HepG2 (cell line): ENCODE data around the gene NUBP2. TPM values are rescaled to one million over a fixed set of nuclear protein-coding genes. Genes with fewer than 3 reads are reported as not detected.

ENCODE experiments used
- ATAC-seq: fragments of 200-7000 bp; cut with Tn5 transposase; 3 replicates; pipeline ENCODE4 v1.9.1; 2020; ENCODE audit warnings: mild to moderate bottlenecking, moderate library complexity
- BruUV-seq: library from RNA; stranded (reverse); fragments of 400-500 nt; replicated peaks from 2 replicates; lab custom pipeline; 2021; lab: Mats Ljungman, UMichigan
- CTCF ChIA-PET: fragments of 300-600 bp; formaldehyde crosslinking; extraction: SDS; loops from one replicate; lab custom pipeline; 2021; ENCODE audit warnings: low total read pairs, inconsistent platforms, low intra/inter-chr PET ratio; lab: Yijun Ruan, JAX
- POLR2A ChIA-PET: fragments of 350-600 bp; sonication (Branson Sonifier 250); formaldehyde crosslinking; loops from one replicate; lab custom pipeline; 2020; ENCODE audit warnings: antibody characterized with exemption, inconsistent platforms; lab: Yijun Ruan, JAX
- DNase-seq: peaks from one replicate; pipeline ENCODE4 v3.0.0-alpha.2; 2015; ENCODE audit warnings: low spot score
- FAIRE-seq: peaks from 3 replicates; lab custom pipeline; 2011; peaks lifted over from hg19 to GRCh38; lab: Jason Lieb, UNC
- H2AFZ ChIP-seq: one replicate; pipeline ENCODE4 v1.6.1; 2011; ENCODE audit warnings: low read length, inconsistent platforms
- H3K27ac ChIP-seq: fragments of 300-600 bp; 3 replicates; pipeline ENCODE4 v1.8.0; 2011; ENCODE audit warnings: mixed run types, mild to moderate bottlenecking, mixed read lengths, low read length, inconsistent platforms; ENCODE audit not compliant: insufficient read depth; ENCODE audit errors: extremely low read length
- H3K27me3 ChIP-seq, 2 experiments: fragments of 200-600 bp in 1 of 2; 2 replicates in 1 of 2; 3 replicates in 1 of 2; pipeline versions ENCODE4 v1.6.0 to v1.8.0; 2011; ENCODE audit warnings: low read length in 2 of 2, mild to moderate bottlenecking in 2 of 2, moderate library complexity in 2 of 2, inconsistent platforms in 1 of 2; ENCODE audit not compliant: insufficient read depth in 2 of 2, control insufficient read depth in 1 of 2
- H3K36me3 ChIP-seq, 2 experiments: fragments of 200-600 bp in 1 of 2; replicated peaks in 1 of 2; 2 replicates in 1 of 2; 3 replicates in 1 of 2; pipeline versions ENCODE4 v1.5.1 to v1.8.0; 2011; ENCODE audit warnings: low read length in 2 of 2, inconsistent platforms in 1 of 2; ENCODE audit not compliant: insufficient read depth in 2 of 2, control insufficient read depth in 1 of 2
- H3K4me1 ChIP-seq: 2 replicates; pipeline ENCODE4 v1.5.1; 2012; ENCODE audit warnings: low read length, inconsistent platforms; ENCODE audit not compliant: insufficient read depth
- H3K4me2 ChIP-seq: 2 replicates; pipeline ENCODE4 v1.6.0; 2011; ENCODE audit warnings: low read depth, low read length, inconsistent platforms
- H3K4me3 ChIP-seq, 3 experiments: fragments of 200-600 bp in 1 of 3; sonication (generic), shearing (Covaris generic) in 1 of 3; replicated peaks in 1 of 3; 2 replicates each; pipeline ENCODE4 v1.5.1; 2011 to 2016; ENCODE audit warnings: low read length in 3 of 3, inconsistent platforms in 2 of 3, low read depth in 2 of 3, mild to moderate bottlenecking in 2 of 3, control low read depth in 1 of 3, mixed read lengths in 1 of 3; ENCODE audit not compliant: insufficient read depth in 1 of 3
- H3K79me2 ChIP-seq: one replicate; pipeline ENCODE4 v1.6.1; 2011; ENCODE audit warnings: low read length, inconsistent platforms; ENCODE audit not compliant: insufficient read depth
- H3K9ac ChIP-seq: 2 replicates; pipeline ENCODE4 v1.6.0; 2011; ENCODE audit warnings: mild to moderate bottlenecking, low read depth, low read length, inconsistent platforms; ENCODE audit not compliant: insufficient read depth
- H3K9me3 ChIP-seq: 2 replicates; pipeline ENCODE4 v1.5.1; 2012; ENCODE audit warnings: mild to moderate bottlenecking, low read length
- H4K20me1 ChIP-seq: 2 replicates; pipeline ENCODE4 v1.6.0; 2011; ENCODE audit warnings: inconsistent platforms, mild to moderate bottlenecking, low read length, moderate library complexity; ENCODE audit not compliant: insufficient read depth
- CEBPG ChIP-seq: IDR thresholded peaks from 2 replicates; pipeline ENCODE4 v1.6.1; 2016
- CENPX ChIP-seq: sonication (generic); formaldehyde crosslinking; IDR thresholded peaks from 2 replicates; pipeline ENCODE4 v1.9.0; 2021; ENCODE audit warnings: mild to moderate bottlenecking, missing genetic modification reagents, moderate library complexity
- ETV6 ChIP-seq: sonication (generic); formaldehyde crosslinking; conservative IDR thresholded peaks from 2 replicates; pipeline ENCODE4 v1.4.0; 2020; ENCODE audit warnings: missing genetic modification reagents
- GMEB2 ChIP-seq: IDR thresholded peaks from 2 replicates; pipeline ENCODE4 v1.6.1; 2016; ENCODE audit warnings: missing biosample characterization, missing genetic modification reagents, low read depth
- NR2F2 ChIP-seq: IDR thresholded peaks from 2 replicates; pipeline ENCODE4 v1.6.1; 2012; ENCODE audit warnings: low read depth, inconsistent platforms, borderline replicate concordance
- SIX1 ChIP-seq: sonication (generic); formaldehyde crosslinking; IDR thresholded peaks from 2 replicates; pipeline ENCODE4 v1.4.0; 2020; ENCODE audit warnings: missing genetic modification reagents, borderline replicate concordance
- THAP8 ChIP-seq: sonication (generic); formaldehyde crosslinking; IDR thresholded peaks from 2 replicates; pipeline ENCODE4 v1.5.1; 2020; ENCODE audit warnings: missing genetic modification reagents, mild to moderate bottlenecking, borderline replicate concordance
- TMF1 ChIP-seq: sonication (generic); formaldehyde crosslinking; IDR thresholded peaks from 2 replicates; pipeline ENCODE4 v1.8.1; 2022; ENCODE audit warnings: low read depth, missing genetic modification reagents
- TOPORS ChIP-seq: sonication (generic); formaldehyde crosslinking; IDR thresholded peaks from 2 replicates; pipeline ENCODE4 v1.8.0; 2023; ENCODE audit warnings: mild to moderate bottlenecking, missing genetic modification reagents
- ZBTB38 ChIP-seq: sonication (generic); formaldehyde crosslinking; IDR thresholded peaks from 2 replicates; pipeline ENCODE4 v1.5.1; 2020; ENCODE audit warnings: mild to moderate bottlenecking, missing genetic modification reagents
- ZBTB8A ChIP-seq: sonication (generic); formaldehyde crosslinking; IDR thresholded peaks from 2 replicates; pipeline ENCODE4 v1.4.0; 2020; ENCODE audit warnings: mild to moderate bottlenecking, low read depth, missing genetic modification reagents, borderline replicate concordance
- ZGPAT ChIP-seq: IDR thresholded peaks from 2 replicates; pipeline ENCODE4 v1.6.1; 2016; ENCODE audit warnings: mild to moderate bottlenecking
- WGBS: methylation state at CpG from one replicate; pipeline ENCODE4 v1.1.6; 2017; ENCODE audit warnings: low lambda C conversion rate; 5-methylcytosine and 5-hydroxymethylcytosine counted together
- in situ Hi-C: cut with HindIII; loops from 2 replicates; pipeline ENCODE4 v1.10.0; 2017; ENCODE audit warnings: low pct_unique_long_range_greater_than_20kb; ENCODE audit not compliant: extremely low pct_ligation_motif_present
- intact Hi-C: fragments of 100-400 bp; cut with micrococcal nuclease; formaldehyde crosslinking; loops from one replicate; pipeline ENCODE4 v1.10.0; 2022; ENCODE audit not compliant: unreplicated experiment
- polyA plus RNA-seq, 8 experiments: library from polyadenylated mRNA; depleted of rRNA in 3 of 8; stranded (reverse) in 7 of 8; unstranded in 1 of 8; fragments of >200 nt; fragmentation: Illumina TruSeq in 4 of 8; extraction: Trizol in 4 of 8; gene quantifications; 2 replicates each; pipeline versions ENCODE4 v1.2.1 to v1.2.3, GENCODE V29; 2011 to 2016; ENCODE audit warnings: low read depth in 4 of 8, missing spikeins in 1 of 8, mixed read lengths in 1 of 8; ENCODE audit not compliant: insufficient read depth in 1 of 8
- total RNA-seq, 5 experiments: library from RNA; depleted of rRNA; stranded (reverse); fragments of >200 nt; fragmentation: Illumina TruSeq; extraction: Trizol; gene quantifications; 2 replicates each; pipeline ENCODE4 v1.2.3, GENCODE V29; 2016; ENCODE audit warnings: low read depth in 1 of 5

The NUBP2 gene
- total and polyA plus RNA-seq, 2 of the 13 experiments (the other 11 are each of a cell fraction or from before 2014, with no cell fraction given) = 25.7 to 61.5 TPM

GRCh38 chr16:1764971-1765370, 17.8 kb upstream of the NUBP2 start:
- POLR2A ChIA-PET = no interaction called here
- no peak for TF ChIP-seq TOPORS (CRISPR knock-in tag)
- TF ChIP-seq ZGPAT = no peak
- TF ChIP-seq CENPX (CRISPR knock-in tag) = no peak
- TF ChIP-seq ETV6 (CRISPR knock-in tag) = no peak
- TF ChIP-seq TMF1 (CRISPR knock-in tag) = no peak
- no peak for TF ChIP-seq CEBPG
- no peak for TF ChIP-seq ZBTB38
- TF ChIP-seq ZBTB8A (CRISPR knock-in tag) = no peak
- no peak for TF ChIP-seq THAP8
- TF ChIP-seq SIX1 (CRISPR knock-in tag) = no peak
- TF ChIP-seq NR2F2 = no peak
- no peak for TF ChIP-seq GMEB2 (CRISPR knock-in tag)
- H3K79me2 ChIP-seq = no peaks in the 10 kb centered on the region
- no peaks in the 10 kb centered on the region for H4K20me1 ChIP-seq
- H3K36me3 ChIP-seq = peaks cover 23 to 37% of the 10 kb centered on the region in 2 experiments
- WGBS = 96% methylated on average over 14 of the region's 21 CpGs
- intact Hi-C loops (no loop called here), in situ Hi-C loops (no loop called here)
- ATAC-seq (no peak), FAIRE-seq (no peak), DNase-seq (no peak)
- no peak overlapping the region for H2AFZ ChIP-seq
- no peaks in the 10 kb centered on the region for H3K9me3 ChIP-seq
- no peak overlapping the region for H3K4me3 ChIP-seq
- no peaks in the 10 kb centered on the region for H3K27me3 ChIP-seq
- no peak overlapping the region for H3K9ac ChIP-seq
- no peak overlapping the region for H3K4me2 ChIP-seq
- BruUV-seq = no TSS peak
- H3K4me1 ChIP-seq = no peaks in the 10 kb centered on the region
- no peak overlapping the region for H3K27ac ChIP-seq
- CTCF ChIA-PET = no interaction called here
